SK-N-SH treated with all-trans-retinoic acid at 6 μM for 48 hours (cell line): ENCODE data around the gene OR10H2.

Experiments
- ARNTL ChIP-seq: fragments of 450-650 bp; formaldehyde crosslinking; IDR thresholded peaks from 2 replicates; pipeline ENCODE4 v1.5.0; 2020; ENCODE audit warnings: low read depth, mild to moderate bottlenecking, moderate library complexity, borderline replicate concordance
- CREB5 ChIP-seq: fragments of 250-450 bp; sonication (Bioruptor Pico); IDR thresholded peaks from 2 replicates; pipeline ENCODE4 v1.5.1; 2020; ENCODE audit warnings: low read depth, mild to moderate bottlenecking, moderate library complexity
- CSDC2 ChIP-seq: fragments of 250-450 bp; sonication (Bioruptor Pico); IDR thresholded peaks from 2 replicates; pipeline ENCODE4 v1.5.0; 2020; ENCODE audit warnings: mild to moderate bottlenecking, moderate library complexity
- OSR1 ChIP-seq: fragments of 250-450 bp; sonication (Bioruptor Pico); IDR thresholded peaks from 2 replicates; pipeline ENCODE4 v1.8.0; 2022; ENCODE audit warnings: moderate library complexity, mild to moderate bottlenecking, inconsistent platforms
- PPARA ChIP-seq: fragments of 250-450 bp; sonication (Bioruptor Pico); IDR thresholded peaks from 2 replicates; pipeline ENCODE4 v1.5.0; 2020; ENCODE audit warnings: mild to moderate bottlenecking, borderline replicate concordance
- RARB ChIP-seq: fragments of 250-450 bp; sonication (Bioruptor Pico); IDR thresholded peaks from 2 replicates; pipeline ENCODE4 v1.8.0; 2021; ENCODE audit warnings: mild to moderate bottlenecking, moderate library complexity
- SNAI2 ChIP-seq: fragments of 250-450 bp; sonication (Bioruptor Pico); IDR thresholded peaks from 2 replicates; pipeline ENCODE4 v1.5.0; 2020; ENCODE audit warnings: mild to moderate bottlenecking, moderate library complexity
- TCF4 ChIP-seq: fragments of 250-450 bp; sonication (Bioruptor Pico); IDR thresholded peaks from 2 replicates; pipeline ENCODE4 v1.8.0; 2021; ENCODE audit warnings: mild to moderate bottlenecking, moderate library complexity, borderline replicate concordance
- TOX ChIP-seq: fragments of 250-450 bp; sonication (Bioruptor Pico); IDR thresholded peaks from 2 replicates; pipeline ENCODE4 v1.8.0; 2021; ENCODE audit warnings: mild to moderate bottlenecking, moderate library complexity, borderline replicate concordance
- TSHZ2 ChIP-seq: fragments of 250-450 bp; sonication (Bioruptor Pico); IDR thresholded peaks from 2 replicates; pipeline ENCODE4 v1.5.0; 2020; ENCODE audit warnings: mild to moderate bottlenecking, moderate library complexity
- ZC3H10 ChIP-seq: fragments of 250-450 bp; sonication (Bioruptor Pico); IDR thresholded peaks from 2 replicates; pipeline ENCODE4 v1.5.1; 2021; ENCODE audit warnings: mild to moderate bottlenecking, moderate library complexity
- ZFP3 ChIP-seq: fragments of 250-450 bp; sonication (Bioruptor Pico); IDR thresholded peaks from 2 replicates; pipeline ENCODE4 v1.5.0; 2020; ENCODE audit warnings: mild to moderate bottlenecking, moderate library complexity
- TF ChIP-seq, protein P1 (sequence below): fragments of 250-450 bp; sonication (Bioruptor Pico); IDR thresholded peaks from 2 replicates; pipeline ENCODE4 v1.8.0; 2020; ENCODE audit warnings: mild to moderate bottlenecking, moderate library complexity, borderline replicate concordance

- TF ChIP-seq OSR1 (CRISPR knock-in tag) (no peak), ARNTL (CRISPR knock-in tag) (no peak), TOX (CRISPR knock-in tag) (no peak), ZFP3 (CRISPR knock-in tag) (no peak), TSHZ2 (CRISPR knock-in tag) (no peak), SNAI2 (no peak), PPARA (CRISPR knock-in tag) (no peak), CREB5 (CRISPR knock-in tag) (no peak), CSDC2 (CRISPR knock-in tag) (no peak), RARB (CRISPR knock-in tag) (no peak), ZC3H10 (CRISPR knock-in tag) (no peak), TCF4 (CRISPR knock-in tag) (no peak)
- TF ChIP-seq, protein P1, sequence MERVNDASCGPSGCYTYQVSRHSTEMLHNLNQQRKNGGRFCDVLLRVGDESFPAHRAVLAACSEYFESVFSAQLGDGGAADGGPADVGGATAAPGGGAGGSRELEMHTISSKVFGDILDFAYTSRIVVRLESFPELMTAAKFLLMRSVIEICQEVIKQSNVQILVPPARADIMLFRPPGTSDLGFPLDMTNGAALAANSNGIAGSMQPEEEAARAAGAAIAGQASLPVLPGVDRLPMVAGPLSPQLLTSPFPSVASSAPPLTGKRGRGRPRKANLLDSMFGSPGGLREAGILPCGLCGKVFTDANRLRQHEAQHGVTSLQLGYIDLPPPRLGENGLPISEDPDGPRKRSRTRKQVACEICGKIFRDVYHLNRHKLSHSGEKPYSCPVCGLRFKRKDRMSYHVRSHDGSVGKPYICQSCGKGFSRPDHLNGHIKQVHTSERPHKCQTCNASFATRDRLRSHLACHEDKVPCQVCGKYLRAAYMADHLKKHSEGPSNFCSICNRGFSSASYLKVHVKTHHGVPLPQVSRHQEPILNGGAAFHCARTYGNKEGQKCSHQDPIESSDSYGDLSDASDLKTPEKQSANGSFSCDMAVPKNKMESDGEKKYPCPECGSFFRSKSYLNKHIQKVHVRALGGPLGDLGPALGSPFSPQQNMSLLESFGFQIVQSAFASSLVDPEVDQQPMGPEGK (CRISPR knock-in tag) = no peak
These were observed 6.1 kb downstream of the OR10H2 start for GRCh38 chr19:15733895-15734294.
